Right lobe of liver (tissue), 4 donors: Measurements from ENCODE around the gene RORB.

ENCODE experiments used
- POLR2A ChIP-seq: fragments of 450-650 bp; IDR thresholded peaks from one replicate; pipeline ENCODE4 v1.6.1; 2017; ENCODE audit warnings: antibody characterized with exemption, mild to moderate bottlenecking
- TF ChIP-seq, protein P1 (sequence below), 4 donors: fragments of 200-600 bp in 3 of 4; fragments of 450-650 bp in 1 of 4; IDR thresholded peaks; one replicate each; pipeline versions ENCODE4 v1.5.1 to v1.8.0; 2016 to 2022; ENCODE audit warnings: antibody characterized with exemption in 4 of 4, mild to moderate bottlenecking in 2 of 4
- donor health status: DM: no; HTN: no; CAD: no.
- donor health status: DM: no; HTN: no; CAD: no.
- donor health status: DM: no; HTN: yes; CAD: no.

DNA sequence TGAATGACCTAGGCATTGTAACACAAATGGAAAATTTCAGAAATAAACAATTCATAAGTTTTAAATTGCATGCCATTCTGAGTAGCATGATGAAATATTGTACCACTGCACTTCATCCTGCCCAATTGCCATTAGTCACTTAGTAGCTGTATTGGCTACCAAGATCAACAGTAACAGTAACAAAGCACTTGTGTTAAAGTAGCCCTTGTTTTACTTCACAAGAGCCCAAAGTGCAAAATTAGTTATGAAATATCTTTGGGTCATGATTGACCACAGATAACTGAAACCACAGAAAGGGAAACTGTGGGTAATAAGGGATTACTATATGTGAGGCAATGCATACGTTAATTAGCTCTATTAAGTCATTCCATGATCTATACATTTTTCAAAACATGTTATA is 33.3 kb upstream of the RORB start:
- TF ChIP-seq, protein P1, sequence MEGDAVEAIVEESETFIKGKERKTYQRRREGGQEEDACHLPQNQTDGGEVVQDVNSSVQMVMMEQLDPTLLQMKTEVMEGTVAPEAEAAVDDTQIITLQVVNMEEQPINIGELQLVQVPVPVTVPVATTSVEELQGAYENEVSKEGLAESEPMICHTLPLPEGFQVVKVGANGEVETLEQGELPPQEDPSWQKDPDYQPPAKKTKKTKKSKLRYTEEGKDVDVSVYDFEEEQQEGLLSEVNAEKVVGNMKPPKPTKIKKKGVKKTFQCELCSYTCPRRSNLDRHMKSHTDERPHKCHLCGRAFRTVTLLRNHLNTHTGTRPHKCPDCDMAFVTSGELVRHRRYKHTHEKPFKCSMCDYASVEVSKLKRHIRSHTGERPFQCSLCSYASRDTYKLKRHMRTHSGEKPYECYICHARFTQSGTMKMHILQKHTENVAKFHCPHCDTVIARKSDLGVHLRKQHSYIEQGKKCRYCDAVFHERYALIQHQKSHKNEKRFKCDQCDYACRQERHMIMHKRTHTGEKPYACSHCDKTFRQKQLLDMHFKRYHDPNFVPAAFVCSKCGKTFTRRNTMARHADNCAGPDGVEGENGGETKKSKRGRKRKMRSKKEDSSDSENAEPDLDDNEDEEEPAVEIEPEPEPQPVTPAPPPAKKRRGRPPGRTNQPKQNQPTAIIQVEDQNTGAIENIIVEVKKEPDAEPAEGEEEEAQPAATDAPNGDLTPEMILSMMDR (IDR thresholded peaks at IDR 0.05), result no peak
- TF ChIP-seq POLR2A, result no peak
